MM.1S (cell line): ENCODE measurements around the gene SH3TC2.

Experiments
- CTCF ChIP-seq: fragments of 300-600 bp; sonication (generic); IDR thresholded peaks from 2 replicates; pipeline ENCODE4 v1.5.1; 2016; ENCODE audit warnings: antibody characterized with exemption, low read length, mixed read lengths
- EZH2 ChIP-seq: fragments of 300-600 bp; sonication (generic); optimal IDR thresholded peaks from 2 replicates; pipeline ENCODE3; 2017; ENCODE audit warnings: low read depth, mild to moderate bottlenecking, antibody characterized with exemption, low read length, mixed read lengths
- EZH2phosphoT487 ChIP-seq: fragments of 300-600 bp; sonication (generic); IDR thresholded peaks from 2 replicates; pipeline ENCODE4 v1.6.1; 2018; ENCODE audit warnings: antibody characterized with exemption, low read length

- no peak for TF ChIP-seq EZH2phosphoT487
- no peak for TF ChIP-seq EZH2
- TF ChIP-seq CTCF, result no peak
These were observed 102.6 kb downstream of the SH3TC2 start for GRCh38 chr5:148960070-148960769.
